Upper lobe of right lung (tissue), 1 donor: Measurements from ENCODE around the gene ENO3. TPM values are rescaled to one million over a fixed set of nuclear protein-coding genes. Genes with fewer than 3 reads are reported as not detected.

Experiments used
- ATAC-seq: fragments of 200-7000 bp; cut with Tn5 transposase; one replicate; pipeline ENCODE4 v1.9.1; 2020; ENCODE audit warnings: mild to moderate bottlenecking, moderate library complexity
- DNase-seq: peaks from one replicate; pipeline ENCODE4 v3.0.0-alpha.2; 2020
- H3K27ac ChIP-seq: fragments of 200-600 bp; one replicate; pipeline ENCODE4 v1.8.0; 2022
- H3K27me3 ChIP-seq: fragments of 200-600 bp; one replicate; pipeline ENCODE4 v1.8.0; 2022; ENCODE audit warnings: mild to moderate bottlenecking
- H3K36me3 ChIP-seq: fragments of 200-600 bp; one replicate; pipeline ENCODE4 v1.8.0; 2022
- H3K4me1 ChIP-seq: fragments of 200-600 bp; one replicate; pipeline ENCODE4 v1.8.0; 2022
- H3K4me3 ChIP-seq: fragments of 200-600 bp; one replicate; pipeline ENCODE4 v1.8.0; 2022; ENCODE audit warnings: mild to moderate bottlenecking
- H3K9me3 ChIP-seq: fragments of 200-600 bp; one replicate; pipeline ENCODE4 v1.8.0; 2022
- CTCF ChIP-seq: fragments of 200-600 bp; IDR thresholded peaks from one replicate; pipeline ENCODE4 v1.8.0; 2022; ENCODE audit warnings: antibody characterized with exemption
- intact Hi-C: fragments of 100-400 bp; cut with DNase I; formaldehyde crosslinking; loops from one replicate; pipeline ENCODE4 v1.11.0; 2022
- microRNA-seq: library from miRNA; unstranded; fragments of <30 nt; microRNA quantifications from one replicate; pipeline ENCODE4 v1.2.0, GENCODE V29; 2020; ENCODE audit warnings: borderline microRNAs expressed
- total RNA-seq: library from RNA; stranded (reverse); fragmentation: NEBNext Ultra II Directional; extraction: Animal tissue kit (Norgen Biotek cat#: 25700); gene quantifications from one replicate; pipeline ENCODE4 v1.2.1, GENCODE V29; 2021
- donor health status: DM: no; HTN: yes; CAD: no; lungs with severe emphysema.

ENO3 gene
- total RNA-seq, 1 donor from 2014 or later, result 8.6 TPM

- no peak for TF ChIP-seq CTCF
- peaks cover 17% of the 10 kb centered on the region for H3K4me1 ChIP-seq
- H3K9me3 ChIP-seq, result no peaks in the 10 kb centered on the region
- ATAC-seq (no peak), DNase-seq (no peak)
- H3K27me3 ChIP-seq, result no peaks in the 10 kb centered on the region
- H3K36me3 ChIP-seq, result peaks cover 78% of the 10 kb centered on the region
- H3K27ac ChIP-seq, result no peak overlapping the region
- intact Hi-C loops, result no loop called here
- no peak overlapping the region for H3K4me3 ChIP-seq
These were observed 52.4 kb downstream of the ENO3 start for GRCh38 chr17:5003214-5003867.

Small RNA genes within 50 kb of the gene (microRNA-seq; reads per million reads assigned to microRNA genes)
- gene MIR6864 (not detected), gene MIR6865 (not detected)

Other genes starting within 250 kb of the ENO3 start
- gene PELP1, start 247.0 kb upstream of the ENO3 start, total RNA-seq, result 39.0 TPM
- 131 TPM for gene ARRB2, start 240.5 kb upstream of the ENO3 start, total RNA-seq
- gene MED11, start 219.7 kb upstream of the ENO3 start, total RNA-seq, result 23.2 TPM
- 9.6 TPM for gene ZMYND15, start 211.3 kb upstream of the ENO3 start, total RNA-seq
- 169 TPM for gene CXCL16, start 211.2 kb upstream of the ENO3 start, total RNA-seq
- gene TM4SF5, start 179.2 kb upstream of the ENO3 start, total RNA-seq, result not detected
- 5.6 TPM for gene VMO1, start 164.8 kb upstream of the ENO3 start, total RNA-seq
- not detected for gene GLTPD2, start 162.2 kb upstream of the ENO3 start, total RNA-seq
- gene PSMB6, start 155.0 kb upstream of the ENO3 start, total RNA-seq, result 91.0 TPM
- gene PLD2, start 144.0 kb upstream of the ENO3 start, total RNA-seq, result 33.4 TPM
- gene MINK1, start 117.8 kb upstream of the ENO3 start, total RNA-seq, result 121 TPM
- gene C17orf107, start 51.6 kb upstream of the ENO3 start, total RNA-seq, result 2.7 TPM
- 0.98 TPM for gene CHRNE, start 48.0 kb upstream of the ENO3 start, total RNA-seq
- 0.55 TPM for gene GP1BA, start 18.8 kb upstream of the ENO3 start, total RNA-seq
- gene SLC25A11, start 11.1 kb upstream of the ENO3 start, total RNA-seq, result 55.0 TPM
- gene RNF167, start 10.9 kb upstream of the ENO3 start, total RNA-seq, result 92.9 TPM
- gene PFN1, start 2.6 kb upstream of the ENO3 start, total RNA-seq, result 457 TPM
- gene SPAG7, start 16.7 kb downstream of the ENO3 start, total RNA-seq, result 64.8 TPM
- 55.8 TPM for gene CAMTA2, start 36.6 kb downstream of the ENO3 start, total RNA-seq
- gene INCA1, start 46.4 kb downstream of the ENO3 start, total RNA-seq, result 4.5 TPM
- 254 TPM for gene KIF1C, start 46.8 kb downstream of the ENO3 start, total RNA-seq
- gene SLC52A1, start 84.3 kb downstream of the ENO3 start, total RNA-seq, result 0.26 TPM
- gene ZFP3, start 127.3 kb downstream of the ENO3 start, total RNA-seq, result 6.7 TPM
- 8.0 TPM for gene ZNF232, start 160.8 kb downstream of the ENO3 start, total RNA-seq
- gene USP6, start 164.9 kb downstream of the ENO3 start, total RNA-seq, result 0.14 TPM
- gene ZNF594, start 240.7 kb downstream of the ENO3 start, total RNA-seq, result 7.1 TPM